Left lung (tissue), 10 donors: Measurements from ENCODE around the gene RAPGEF4. TPM values are rescaled to one million over a fixed set of nuclear protein-coding genes. Genes with fewer than 3 reads are reported as not detected.
"Not testable (repeated sequence)": the region's sequence is repeated elsewhere in the genome, so short reads cannot be mapped to it uniquely, and the experiment has no call there.

ENCODE experiments used
- ATAC-seq: fragments of 200-7000 bp; cut with Tn5 transposase; one replicate; pipeline ENCODE4 v1.9.1; 2020; ENCODE audit warnings: moderate library complexity
- DNase-seq, 4 donors: peaks; one replicate each; pipeline ENCODE4 v3.0.0-alpha.2; 2013 to 2020
- H3K27ac ChIP-seq, 2 donors: fragments of 200-600 bp; sonication (generic) in 1 of 2; one replicate each; pipeline versions ENCODE4 v1.5.0 to v1.8.0; 2020 to 2021
- H3K27me3 ChIP-seq, 2 donors: fragments of 200-600 bp; sonication (generic) in 1 of 2; one replicate each; pipeline versions ENCODE4 v1.5.0 to v1.8.0; 2020 to 2021
- H3K36me3 ChIP-seq, 2 donors: fragments of 200-600 bp; sonication (generic) in 1 of 2; one replicate each; pipeline versions ENCODE4 v1.5.0 to v1.8.0; 2020 to 2021
- H3K4me1 ChIP-seq, 2 donors: fragments of 200-600 bp; one replicate each; pipeline ENCODE4 v1.8.0; 2021
- H3K4me3 ChIP-seq, 2 donors: fragments of 200-600 bp; sonication (generic) in 1 of 2; one replicate each; pipeline versions ENCODE4 v1.5.0 to v1.8.0; 2020 to 2021; ENCODE audit warnings: mild to moderate bottlenecking in 1 of 2
- H3K9me3 ChIP-seq, 2 donors: fragments of 200-600 bp; sonication (generic) in 1 of 2; one replicate each; pipeline versions ENCODE4 v1.5.0 to v1.8.0; 2020 to 2021
- intact Hi-C, 2 donors: fragments of 100-400 bp; cut with DNase I; formaldehyde crosslinking; loops; one replicate each; pipeline versions ENCODE4 v1.11.2 to v1.14.2; 2022
- polyA plus RNA-seq, 6 donors: library from polyadenylated mRNA; unstranded; fragments of 120-200 nt; gene quantifications; one replicate each; pipeline ENCODE4 v1.2.1, GENCODE V29; 2013; ENCODE audit not compliant: insufficient read length in 6 of 6
- total RNA-seq, 2 donors: library from RNA; stranded (reverse); fragmentation: NEBNext Ultra II Directional; extraction: Animal tissue kit (Norgen Biotek cat#: 25700); gene quantifications; one replicate each; pipeline ENCODE4 v1.2.1, GENCODE V29; 2021
- TF ChIP-seq, protein P1 (sequence below), 2 donors: fragments of 200-600 bp; sonication (generic) in 1 of 2; IDR thresholded peaks; one replicate each; pipeline versions ENCODE4 v1.5.0 to v1.8.0; 2021; ENCODE audit warnings: antibody characterized with exemption in 2 of 2
- donor health status: DM: no; HTN: yes; CAD: no.
- donor health status: DM: no; HTN: no; CAD: no.

Gene RAPGEF4
- total and polyA plus RNA-seq, 8 donors = 9.1 to 16.2 (median 11.8) TPM

DNA sequence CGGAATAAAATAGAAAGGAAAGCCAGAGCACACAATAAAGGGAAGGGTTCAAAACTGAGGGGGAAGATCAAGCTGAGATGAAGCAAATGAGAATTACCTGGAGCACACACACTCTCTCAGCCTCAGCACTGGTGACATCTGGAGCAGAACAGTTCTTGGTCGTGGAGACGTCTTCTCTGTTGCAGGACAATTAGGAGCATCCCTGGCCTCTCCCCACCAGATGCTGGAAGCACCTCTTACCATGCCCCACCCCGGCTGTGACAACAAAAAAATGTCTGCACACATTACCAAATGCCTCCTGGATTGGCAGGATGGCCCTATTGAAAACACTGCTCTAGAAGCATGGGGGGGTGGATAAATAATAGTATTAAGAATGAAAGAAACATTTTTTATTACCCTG, 296.4 kb downstream of the RAPGEF4 start:
- Histone ChIP-seq H3K4me1 (peaks cover 0 to 9% of the 10 kb centered on the region in 2 donors), H3K36me3 (no peaks in the 10 kb centered on the region), H3K9me3 (no peaks in the 10 kb centered on the region), H3K4me3 (no peak overlapping the region), H3K27me3 (no peaks in the 10 kb centered on the region), H3K27ac (no peak overlapping the region)
- TF ChIP-seq, protein P1, sequence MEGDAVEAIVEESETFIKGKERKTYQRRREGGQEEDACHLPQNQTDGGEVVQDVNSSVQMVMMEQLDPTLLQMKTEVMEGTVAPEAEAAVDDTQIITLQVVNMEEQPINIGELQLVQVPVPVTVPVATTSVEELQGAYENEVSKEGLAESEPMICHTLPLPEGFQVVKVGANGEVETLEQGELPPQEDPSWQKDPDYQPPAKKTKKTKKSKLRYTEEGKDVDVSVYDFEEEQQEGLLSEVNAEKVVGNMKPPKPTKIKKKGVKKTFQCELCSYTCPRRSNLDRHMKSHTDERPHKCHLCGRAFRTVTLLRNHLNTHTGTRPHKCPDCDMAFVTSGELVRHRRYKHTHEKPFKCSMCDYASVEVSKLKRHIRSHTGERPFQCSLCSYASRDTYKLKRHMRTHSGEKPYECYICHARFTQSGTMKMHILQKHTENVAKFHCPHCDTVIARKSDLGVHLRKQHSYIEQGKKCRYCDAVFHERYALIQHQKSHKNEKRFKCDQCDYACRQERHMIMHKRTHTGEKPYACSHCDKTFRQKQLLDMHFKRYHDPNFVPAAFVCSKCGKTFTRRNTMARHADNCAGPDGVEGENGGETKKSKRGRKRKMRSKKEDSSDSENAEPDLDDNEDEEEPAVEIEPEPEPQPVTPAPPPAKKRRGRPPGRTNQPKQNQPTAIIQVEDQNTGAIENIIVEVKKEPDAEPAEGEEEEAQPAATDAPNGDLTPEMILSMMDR (IDR thresholded peaks at IDR 0.05) = no peak
- intact Hi-C loops = loop anchor here in 1 of 2 donors (5.0 kb wide), 1 partner anchor 180 kb away; no protein-coding TSS in a partner anchor
- ATAC-seq (no peak), DNase-seq (no peak)

DNA sequence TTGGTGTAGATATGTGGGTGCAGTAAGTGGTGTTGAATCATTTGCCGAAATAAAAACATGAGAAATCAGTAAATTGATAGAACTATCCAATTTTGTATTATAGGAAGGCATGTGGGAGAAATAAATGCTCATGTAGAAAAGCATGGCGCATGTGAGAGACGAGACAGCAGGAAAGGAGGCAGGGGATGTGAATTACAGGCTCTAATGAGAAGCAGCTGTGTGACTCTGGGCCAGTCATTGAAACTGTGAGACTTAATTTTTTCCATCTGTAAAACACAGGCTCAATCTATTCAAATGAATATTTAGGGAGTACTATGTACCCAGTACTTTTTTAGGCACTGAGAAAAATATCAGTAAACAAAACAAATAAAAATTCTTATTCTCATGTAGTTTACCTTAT, 297.4 kb downstream of the RAPGEF4 start:
- Histone ChIP-seq H3K4me1 (no peaks in the 10 kb centered on the region), H3K9me3 (no peaks in the 10 kb centered on the region), H3K27ac (no peak overlapping the region), H3K4me3 (no peak overlapping the region), H3K36me3 (no peaks in the 10 kb centered on the region), H3K27me3 (no peaks in the 10 kb centered on the region)
- TF ChIP-seq, protein P1 (IDR thresholded peaks at IDR 0.05) = no peak
- intact Hi-C loops = loop anchor here in 1 of 2 donors (5.0 kb wide), 1 partner anchor 179 kb away; no protein-coding TSS in a partner anchor
- no peak for ATAC-seq
- no peak for DNase-seq

DNA sequence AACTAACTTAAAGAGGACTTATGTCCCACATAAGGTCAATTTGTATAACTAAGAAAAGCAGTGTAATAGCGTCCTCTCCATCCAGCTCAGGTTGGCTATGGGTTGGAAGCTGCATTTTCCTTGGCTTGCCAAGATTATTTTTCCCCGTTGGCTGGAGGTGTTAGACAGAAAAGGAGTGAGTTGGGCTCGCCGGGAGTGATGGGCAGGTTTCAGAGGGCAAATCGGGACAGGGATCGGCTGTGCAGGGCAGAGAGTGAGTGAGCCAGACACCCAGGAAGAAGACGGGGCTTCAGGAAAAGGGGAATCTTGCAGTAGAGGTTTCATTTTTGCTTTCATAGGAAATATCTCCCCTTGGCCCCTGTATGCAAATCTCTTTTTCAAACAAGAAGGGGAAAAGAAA, 298.5 kb downstream of the RAPGEF4 start:
- DNase-seq (no peak), ATAC-seq (no peak)
- Histone ChIP-seq H3K27me3 (no peaks in the 10 kb centered on the region), H3K9me3 (no peaks in the 10 kb centered on the region), H3K36me3 (no peaks in the 10 kb centered on the region), H3K4me1 (no peaks in the 10 kb centered on the region), H3K27ac (no peak overlapping the region), H3K4me3 (no peak overlapping the region)
- intact Hi-C loops = loop anchor here in 1 of 2 donors (5.0 kb wide), 1 partner anchor 178 kb away; no protein-coding TSS in a partner anchor
- TF ChIP-seq, protein P1 (IDR thresholded peaks at IDR 0.05) = no peak

DNA sequence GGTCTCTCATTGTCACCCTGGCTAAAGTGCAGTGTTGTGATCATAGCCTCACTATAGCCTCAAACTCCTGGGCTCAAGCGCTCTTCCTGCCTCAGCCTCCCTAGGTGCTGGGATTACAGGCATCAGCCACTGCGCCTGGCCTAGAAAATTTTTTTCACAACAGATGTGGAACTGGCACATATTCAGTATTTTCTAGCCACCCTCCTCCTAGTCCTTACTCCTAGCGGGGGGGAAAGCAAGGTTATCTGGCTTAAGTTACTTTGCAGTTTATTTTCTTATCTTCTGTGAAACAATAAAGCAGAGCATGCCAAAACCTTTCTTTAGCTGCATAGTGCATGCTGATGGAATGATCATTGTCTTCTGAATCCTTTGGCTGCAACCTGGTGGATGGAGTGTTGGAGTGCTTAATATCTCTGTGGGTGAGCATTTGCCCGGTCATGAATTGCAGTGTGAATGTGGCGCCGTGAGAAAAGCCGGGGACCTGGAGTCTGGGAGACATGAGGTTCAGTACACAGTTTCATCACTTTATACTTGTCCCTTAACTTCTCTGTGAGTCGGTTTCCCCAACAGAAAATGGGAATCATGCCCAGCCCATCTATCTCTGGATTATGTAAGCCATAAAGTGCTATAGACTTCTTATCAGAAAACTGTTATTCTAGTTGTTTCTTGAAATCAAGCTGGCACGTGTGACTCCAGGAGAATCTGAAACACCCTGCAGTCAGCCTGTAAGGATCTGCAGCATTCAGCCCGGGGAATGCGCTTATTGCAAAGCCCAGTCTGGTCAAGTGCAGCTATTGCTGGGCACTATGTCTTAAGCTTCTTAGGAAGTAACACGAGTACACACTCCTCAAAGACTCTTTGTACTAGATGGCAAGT, 301.8 kb downstream of the RAPGEF4 start:
- ATAC-seq (peak; percentile 95), DNase-seq (peak in 2 of 4 donors; percentile 26 to 45)
- no peaks in the 10 kb centered on the region for H3K36me3 ChIP-seq
- intact Hi-C loops = no loop called here
- no peaks in the 10 kb centered on the region for H3K9me3 ChIP-seq
- H3K4me1 ChIP-seq = no peaks in the 10 kb centered on the region
- TF ChIP-seq, protein P1 (IDR thresholded peaks at IDR 0.05) = no peak
- no peaks in the 10 kb centered on the region for H3K27me3 ChIP-seq
- H3K4me3 ChIP-seq = no peak overlapping the region
- no peak overlapping the region for H3K27ac ChIP-seq

DNA sequence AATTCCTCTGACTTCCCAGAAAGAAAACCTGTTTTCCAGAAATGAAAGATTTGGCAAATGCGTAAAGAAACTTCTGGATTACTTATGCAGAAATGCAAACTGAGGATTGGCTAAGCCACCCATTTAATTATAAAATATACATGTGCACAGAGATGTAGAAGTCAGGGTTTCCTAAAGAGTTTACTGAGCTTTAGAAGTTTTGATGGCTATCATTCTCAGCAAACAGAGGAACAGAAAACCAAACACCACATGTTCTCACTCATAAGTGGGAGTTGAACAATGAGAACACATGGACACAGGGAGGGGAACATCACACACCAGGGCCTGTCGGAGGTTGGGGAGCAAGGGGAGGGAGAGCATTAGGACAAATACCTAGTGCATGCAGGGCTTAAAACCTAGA, 302.6 kb downstream of the RAPGEF4 start:
- H3K4me3 ChIP-seq, H3K36me3 ChIP-seq, H3K4me1 ChIP-seq, H3K9me3 ChIP-seq, ATAC-seq, DNase-seq, H3K27ac ChIP-seq, H3K27me3 ChIP-seq, intact Hi-C loops: not testable (repeated sequence)
